GM12891 (cell line): Measurements from ENCODE around the gene TPD52L2.

ENCODE experiments used
- PAX5 ChIP-seq: IDR thresholded peaks from 2 replicates; pipeline ENCODE4 v1.6.1; 2011; ENCODE audit warnings: low read length, moderate library complexity, mild to moderate bottlenecking; ENCODE audit not compliant: insufficient read depth, severe bottlenecking
- POLR2A ChIP-seq: IDR thresholded peaks from 2 replicates; pipeline ENCODE4 v1.6.1; 2011; ENCODE audit warnings: low read depth, low read length, control low read depth
- POLR2AphosphoS5 ChIP-seq: IDR thresholded peaks from 2 replicates; pipeline ENCODE4 v1.6.1; 2011; ENCODE audit warnings: low read depth, low read length, control low read depth
- POU2F2 ChIP-seq: IDR thresholded peaks from 2 replicates; pipeline ENCODE4 v1.6.1; 2011; ENCODE audit warnings: low read depth, mild to moderate bottlenecking, control low read depth, low read length, moderate library complexity
- SPI1 ChIP-seq: IDR thresholded peaks from 2 replicates; pipeline ENCODE4 v1.6.1; 2011; ENCODE audit warnings: low read depth, low read length, control low read depth
- TAF1 ChIP-seq: IDR thresholded peaks from 2 replicates; pipeline ENCODE4 v1.6.1; 2011; ENCODE audit warnings: low read depth, low read length, control low read depth

GRCh38 chr20:63895952-63896263 lies 30.8 kb downstream of the TPD52L2 start:
- TF ChIP-seq POLR2AphosphoS5 (no peak), POLR2A (no peak), SPI1 (no peak), TAF1 (no peak), POU2F2 (no peak), PAX5 (no peak)
